BE2C (cell line): Measurements from ENCODE around the gene MED26.

Experiments used
- DNase-seq: peaks from one replicate; pipeline ENCODE4 v3.0.0-alpha.2; 2020
- H3K27me3 ChIP-seq: fragments of 250-450 bp; sonication (Bioruptor Pico); 2 replicates; pipeline ENCODE4 v1.5.1; 2020; ENCODE audit warnings: mild to moderate bottlenecking
- H3K36me3 ChIP-seq: fragments of 250-450 bp; sonication (Bioruptor Pico); 2 replicates; pipeline ENCODE4 v1.5.1; 2020; ENCODE audit warnings: mild to moderate bottlenecking
- H3K4me1 ChIP-seq: fragments of 250-450 bp; sonication (Bioruptor Pico); 2 replicates; pipeline ENCODE4 v1.5.1; 2020
- H3K4me3 ChIP-seq: 2 replicates; pipeline ENCODE4 v1.5.1; 2011; ENCODE audit warnings: low read depth, low read length
- H3K9me3 ChIP-seq: fragments of 250-450 bp; sonication (Bioruptor Pico); 2 replicates; pipeline ENCODE4 v1.5.1; 2020
- CTCF ChIP-seq: IDR thresholded peaks from 2 replicates; pipeline ENCODE4 v1.5.1; 2012; ENCODE audit warnings: mild to moderate bottlenecking, low read depth, low read length

MED26 gene

GRCh38 chr19:16627193-16627927, 644 bp downstream of the MED26 start:
- Histone ChIP-seq H3K4me1 (no peaks in the 10 kb centered on the region; the same call in 1 of the 2 replicates), H3K36me3 (peaks cover 11% of the 10 kb centered on the region), H3K9me3 (no peaks in the 10 kb centered on the region), H3K27me3 (no peaks in the 10 kb centered on the region), H3K4me3 (peak overlapping the region; percentile 96)
- no peak for DNase-seq
- TF ChIP-seq CTCF, result no peak; the same call in 1 of the 2 replicates

GRCh38 chr19:16626796-16627192, 1.2 kb downstream of the MED26 start:
- Histone ChIP-seq H3K4me1 (no peaks in the 10 kb centered on the region; the same call in 1 of the 2 replicates), H3K9me3 (no peaks in the 10 kb centered on the region), H3K4me3 (peak overlapping the region; percentile 96), H3K36me3 (peaks cover 11% of the 10 kb centered on the region), H3K27me3 (no peaks in the 10 kb centered on the region)
- TF ChIP-seq CTCF, result no peak
- no peak for DNase-seq

GRCh38 chr19:16625163-16625958, 2.6 kb downstream of the MED26 start:
- Histone ChIP-seq H3K4me1 (no peaks in the 10 kb centered on the region; the same call in 1 of the 2 replicates), H3K4me3 (no peak overlapping the region; the same call in 1 of the 2 replicates), H3K9me3 (no peaks in the 10 kb centered on the region), H3K36me3 (no peaks in the 10 kb centered on the region; the same call in 1 of the 2 replicates), H3K27me3 (no peaks in the 10 kb centered on the region)
- TF ChIP-seq CTCF, result no peak
- no peak for DNase-seq

- DNase-seq, result no peak
- no peak for TF ChIP-seq CTCF
- H3K27me3 ChIP-seq, result no peaks in the 10 kb centered on the region
- no peaks in the 10 kb centered on the region for H3K9me3 ChIP-seq
- no peak overlapping the region for H3K4me3 ChIP-seq
- H3K36me3 ChIP-seq, result no peaks in the 10 kb centered on the region; the same call in 1 of the 2 replicates
- H3K4me1 ChIP-seq, result peaks cover under 1% of the 10 kb centered on the region; the same call in 1 of the 2 replicates
Observed at GRCh38 chr19:16624236-16624635, 3.8 kb downstream of the MED26 start.

GRCh38 chr19:16623576-16623975, 4.4 kb downstream of the MED26 start:
- no peak for DNase-seq
- no peak overlapping the region for H3K4me3 ChIP-seq
- no peaks in the 10 kb centered on the region for H3K27me3 ChIP-seq
- no peak for TF ChIP-seq CTCF
- no peaks in the 10 kb centered on the region for H3K9me3 ChIP-seq
- H3K36me3 ChIP-seq, result no peaks in the 10 kb centered on the region; the same call in 1 of the 2 replicates
- peaks cover 7% of the 10 kb centered on the region for H3K4me1 ChIP-seq
